HL-60 (cell line): ENCODE results near the gene GASK1A.

Experiments
- DNase-seq, 2 experiments: peaks; one replicate each; pipeline ENCODE4 v3.0.0-alpha.2; 2010 to 2020; ENCODE audit warnings: low read depth in 1 of 2, low spot score in 1 of 2
- H3K27ac ChIP-seq: fragments of 250-450 bp; sonication (Bioruptor Pico); replicated peaks from 2 replicates; pipeline ENCODE4 v1.5.1; 2020; ENCODE audit warnings: mild to moderate bottlenecking, moderate library complexity
- H3K27me3 ChIP-seq: fragments of 250-450 bp; sonication (Bioruptor Pico); 2 replicates; pipeline ENCODE4 v1.5.1; 2021; ENCODE audit warnings: mild to moderate bottlenecking, moderate library complexity; ENCODE audit not compliant: insufficient read depth, poor library complexity, severe bottlenecking
- H3K4me3 ChIP-seq: replicated peaks from 2 replicates; pipeline ENCODE4 v1.5.1; 2011; ENCODE audit warnings: mild to moderate bottlenecking, control low read depth, low read length; ENCODE audit not compliant: insufficient read depth
- CTCF ChIP-seq: IDR thresholded peaks from one replicate; pipeline ENCODE4 v1.5.1; 2011; ENCODE audit warnings: low read length, control low read depth, inconsistent platforms; ENCODE audit not compliant: insufficient read depth
- GABPA ChIP-seq: IDR thresholded peaks from 2 replicates; pipeline ENCODE4 v1.6.1; 2012; ENCODE audit warnings: low read depth
- POLR2AphosphoS5 ChIP-seq: IDR thresholded peaks from 2 replicates; pipeline ENCODE4 v1.6.1; 2012; ENCODE audit warnings: low read depth
- REST ChIP-seq: IDR thresholded peaks from 2 replicates; pipeline ENCODE4 v1.6.1; 2012; ENCODE audit warnings: low read depth; ENCODE audit not compliant: insufficient replicate concordance
- SPI1 ChIP-seq: IDR thresholded peaks from 2 replicates; pipeline ENCODE4 v1.6.1; 2012; ENCODE audit warnings: low read depth, mild to moderate bottlenecking, borderline replicate concordance

GASK1A gene

GRCh38 chr3:43104039-43104438 lies 124.9 kb downstream of the GASK1A start:
- no peak for TF ChIP-seq SPI1
- no peak for TF ChIP-seq POLR2AphosphoS5
- TF ChIP-seq CTCF = no peak
- TF ChIP-seq REST = no peak
- no peak for TF ChIP-seq GABPA
- no peak for DNase-seq
- no peaks in the 10 kb centered on the region for H3K27me3 ChIP-seq
- H3K4me3 ChIP-seq = no peak overlapping the region
- H3K27ac ChIP-seq = no peak overlapping the region

DNA sequence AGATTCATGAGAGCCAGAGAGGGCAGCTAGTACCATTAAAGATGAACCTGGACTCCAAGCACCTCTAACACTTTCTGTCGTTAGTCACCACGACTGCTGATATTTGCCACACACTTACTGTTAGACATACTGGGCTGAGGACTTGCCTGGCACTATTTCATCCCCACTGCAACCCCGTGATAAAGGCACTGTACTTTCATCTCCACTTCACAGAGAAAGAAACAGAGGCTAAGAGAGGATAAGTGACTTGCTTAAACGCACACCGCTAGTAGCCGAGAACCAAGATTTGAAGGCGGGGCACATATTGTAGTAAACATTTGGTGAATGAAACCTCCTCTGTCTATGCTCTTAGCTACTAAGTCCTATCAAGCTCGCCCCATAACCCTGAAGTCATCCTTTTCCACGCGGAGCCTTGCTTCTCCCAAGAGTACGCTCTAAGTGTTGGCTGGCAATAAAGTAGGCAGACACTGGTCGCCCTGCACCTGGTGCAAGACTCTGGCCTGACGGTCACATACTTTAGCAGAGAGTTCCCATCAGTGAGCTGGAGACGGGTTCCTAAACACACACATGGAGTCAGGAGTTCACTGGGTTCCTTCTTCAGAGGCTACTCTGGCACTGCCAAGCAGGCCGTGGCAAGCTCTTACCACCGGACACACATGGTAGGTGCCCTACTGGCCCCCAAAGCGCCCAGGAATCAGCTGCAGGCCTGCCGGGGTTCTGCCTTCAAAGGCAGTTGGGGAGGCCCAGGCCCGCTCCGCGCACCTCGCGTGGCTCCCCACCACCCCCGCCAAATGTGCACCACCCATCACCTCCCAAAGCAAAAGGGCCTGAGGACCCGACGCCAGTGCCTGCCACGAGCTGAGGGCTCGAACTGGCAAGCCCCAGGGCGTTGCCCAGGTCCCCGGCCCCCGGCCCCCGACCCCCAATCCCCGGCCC lies 125.8 kb downstream of the GASK1A start:
- no peak overlapping the region for H3K27ac ChIP-seq
- no peak for TF ChIP-seq GABPA
- no peak for TF ChIP-seq REST
- TF ChIP-seq CTCF = no peak
- TF ChIP-seq SPI1 = no peak
- TF ChIP-seq POLR2AphosphoS5 = no peak
- H3K27me3 ChIP-seq = no peaks in the 10 kb centered on the region
- no peak for DNase-seq
- peak overlapping the region; percentile 75 for H3K4me3 ChIP-seq

- TF ChIP-seq CTCF (no peak), SPI1 (no peak), REST (no peak), POLR2AphosphoS5 (no peak), GABPA (no peak)
- Histone ChIP-seq H3K4me3 (peak within 1 kb of the TSS; percentile 75), H3K27me3 (no peaks in the 10 kb centered on the region), H3K27ac (peak within 1 kb of the TSS; percentile 53; the same call in 1 of the 2 replicates)
- DNase-seq = peak; percentile 66 to 88
Measured at GRCh38 chr3:43105596-43106292, 126.6 kb downstream of the GASK1A start, which contains the start of gene POMGNT2. POMGNT2 (minus strand) TSS chr3:43106079; CDS start chr3:43081431, 24,648 bp downstream.
